ENCODE measurements around the gene CDC27. TPM values are rescaled to one million over a fixed set of nuclear protein-coding genes. Genes with fewer than 3 reads are reported as not detected.
"Not testable (repeated sequence)": the region's sequence is repeated elsewhere in the genome, so short reads cannot be mapped to it uniquely, and the experiment has no call there.

The CDC27 gene
- total RNA-seq, 1 donor from 2014 or later = 167 TPM

GRCh38 chr17:47131761-47132160, 57.3 kb downstream of the CDC27 start:
- no peak overlapping the region for H3K27ac Mint-ChIP-seq
- no peak overlapping the region for H3K27ac ChIP-seq
- no peak overlapping the region for H3K4me2 ChIP-seq
- H4K20me1 ChIP-seq (ENCODE audit: low read depth) = no peaks in the 10 kb centered on the region
- no peak for DNase-seq (ENCODE audit: low spot score)
- H3K4me1 ChIP-seq = no peaks in the 10 kb centered on the region
- H3K4me3 Mint-ChIP-seq = no peak overlapping the region
- no peaks in the 10 kb centered on the region for H3K27me3 ChIP-seq
- no peaks in the 10 kb centered on the region for H3K79me2 ChIP-seq (ENCODE audit: low read depth)
- H3K36me3 Mint-ChIP-seq = peaks cover 25% of the 10 kb centered on the region
- H3K36me3 ChIP-seq = peaks cover 24% of the 10 kb centered on the region
- H3K27me3 Mint-ChIP-seq (ENCODE audit: insufficient read depth, low read depth) = no peaks in the 10 kb centered on the region
- H2AFZ ChIP-seq (replicated peaks) = no peak overlapping the region
- H3K9me3 ChIP-seq (ENCODE audit: low read depth) = no peaks in the 10 kb centered on the region
- H3K4me3 ChIP-seq = no peak overlapping the region
- no peak overlapping the region for H3K9ac ChIP-seq
- H3K9me3 Mint-ChIP-seq = no peaks in the 10 kb centered on the region
- H3K4me1 Mint-ChIP-seq = no peaks in the 10 kb centered on the region
- TF ChIP-seq EZH2phosphoT487 (IDR thresholded peaks at IDR 0.05) = no peak
- no peak for TF ChIP-seq EZH2 (IDR thresholded peaks at IDR 0.05)
- TF ChIP-seq, protein P1, sequence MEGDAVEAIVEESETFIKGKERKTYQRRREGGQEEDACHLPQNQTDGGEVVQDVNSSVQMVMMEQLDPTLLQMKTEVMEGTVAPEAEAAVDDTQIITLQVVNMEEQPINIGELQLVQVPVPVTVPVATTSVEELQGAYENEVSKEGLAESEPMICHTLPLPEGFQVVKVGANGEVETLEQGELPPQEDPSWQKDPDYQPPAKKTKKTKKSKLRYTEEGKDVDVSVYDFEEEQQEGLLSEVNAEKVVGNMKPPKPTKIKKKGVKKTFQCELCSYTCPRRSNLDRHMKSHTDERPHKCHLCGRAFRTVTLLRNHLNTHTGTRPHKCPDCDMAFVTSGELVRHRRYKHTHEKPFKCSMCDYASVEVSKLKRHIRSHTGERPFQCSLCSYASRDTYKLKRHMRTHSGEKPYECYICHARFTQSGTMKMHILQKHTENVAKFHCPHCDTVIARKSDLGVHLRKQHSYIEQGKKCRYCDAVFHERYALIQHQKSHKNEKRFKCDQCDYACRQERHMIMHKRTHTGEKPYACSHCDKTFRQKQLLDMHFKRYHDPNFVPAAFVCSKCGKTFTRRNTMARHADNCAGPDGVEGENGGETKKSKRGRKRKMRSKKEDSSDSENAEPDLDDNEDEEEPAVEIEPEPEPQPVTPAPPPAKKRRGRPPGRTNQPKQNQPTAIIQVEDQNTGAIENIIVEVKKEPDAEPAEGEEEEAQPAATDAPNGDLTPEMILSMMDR (IDR thresholded peaks at IDR 0.05) = no peak
- no peaks in the 10 kb centered on the region for H3F3A ChIP-seq (ENCODE audit: low read depth)

- H3F3A ChIP-seq (ENCODE audit: low read depth); H3K4me3 Mint-ChIP-seq; H4K20me1 ChIP-seq (ENCODE audit: low read depth); DNase-seq (ENCODE audit: low spot score); H3K9ac ChIP-seq; H2AFZ ChIP-seq (replicated peaks); H3K27ac ChIP-seq; H3K9me3 Mint-ChIP-seq; H3K9me3 ChIP-seq (ENCODE audit: low read depth); H3K4me1 Mint-ChIP-seq; H3K4me3 ChIP-seq; H3K27me3 ChIP-seq; H3K79me2 ChIP-seq (ENCODE audit: low read depth); H3K4me2 ChIP-seq; H3K4me1 ChIP-seq; H3K27ac Mint-ChIP-seq; H3K27me3 Mint-ChIP-seq (ENCODE audit: insufficient read depth, low read depth): not testable (repeated sequence)
- peaks cover 19% of the 10 kb centered on the region for H3K36me3 Mint-ChIP-seq
- H3K36me3 ChIP-seq = peaks cover 13% of the 10 kb centered on the region
Measured at GRCh38 chr17:47126835-47127234, 62.3 kb downstream of the CDC27 start.

DNA sequence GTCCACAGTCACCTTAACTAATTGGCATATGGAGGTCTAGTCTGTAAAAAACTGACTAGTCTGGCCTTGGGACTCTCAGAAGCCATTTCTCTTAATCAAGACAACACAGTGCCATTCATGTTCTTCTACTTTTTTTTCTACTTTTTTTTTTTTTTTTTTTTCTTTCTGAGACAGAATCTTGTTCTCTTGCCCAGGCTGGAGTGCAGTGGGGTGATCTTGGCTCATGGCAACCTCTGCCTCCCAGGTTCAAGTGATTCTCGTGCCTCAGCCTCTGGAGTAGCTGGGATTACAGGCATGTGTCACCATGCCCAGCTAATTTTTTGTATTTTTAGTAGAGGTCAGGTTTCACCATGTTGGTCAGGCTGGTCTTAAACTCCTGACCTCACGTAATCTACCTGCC, 65.8 kb downstream of the CDC27 start:
- H3K36me3 Mint-ChIP-seq = peaks cover 22% of the 10 kb centered on the region
- H3K4me2 ChIP-seq; H4K20me1 ChIP-seq (ENCODE audit: low read depth); H3K9me3 Mint-ChIP-seq; H3K4me1 Mint-ChIP-seq; H3F3A ChIP-seq (ENCODE audit: low read depth); H3K27ac ChIP-seq; H3K27me3 Mint-ChIP-seq (ENCODE audit: insufficient read depth, low read depth); H3K4me3 Mint-ChIP-seq; H3K79me2 ChIP-seq (ENCODE audit: low read depth); H2AFZ ChIP-seq (replicated peaks); DNase-seq (ENCODE audit: low spot score); H3K36me3 ChIP-seq; H3K4me1 ChIP-seq; H3K9ac ChIP-seq; H3K4me3 ChIP-seq; H3K9me3 ChIP-seq (ENCODE audit: low read depth); H3K27me3 ChIP-seq; H3K27ac Mint-ChIP-seq: not testable (repeated sequence)

DNA sequence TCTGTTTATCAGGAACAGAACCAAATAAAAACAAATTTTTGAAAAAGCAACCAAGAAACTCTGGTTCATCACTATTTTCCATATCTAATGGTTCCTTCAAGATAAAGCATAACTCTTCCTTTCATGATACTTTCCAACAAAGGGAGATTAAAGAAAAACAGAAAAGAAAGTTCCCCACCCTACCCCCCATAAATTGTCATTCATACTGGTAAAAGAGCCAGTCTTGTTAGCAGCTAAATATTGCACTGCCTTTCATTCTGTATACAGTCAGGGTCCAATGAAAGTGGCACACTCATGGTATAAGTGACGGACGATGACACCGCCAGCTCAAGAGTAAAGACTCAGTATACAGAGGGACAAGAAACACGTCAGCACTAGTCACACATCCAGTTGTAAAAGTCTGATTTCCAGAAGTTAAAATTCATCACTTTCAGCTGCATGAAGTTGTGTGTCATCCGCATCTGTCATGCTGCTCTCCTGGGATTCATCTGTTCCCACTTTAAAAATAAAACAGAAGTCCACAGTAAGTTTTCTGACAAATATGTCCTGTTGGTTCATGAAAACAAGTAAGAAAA, 68.5 kb downstream of the CDC27 start:
- peaks cover 22% of the 10 kb centered on the region for H3K36me3 Mint-ChIP-seq
- H3K9me3 Mint-ChIP-seq = no peaks in the 10 kb centered on the region
- H3K27me3 Mint-ChIP-seq (ENCODE audit: insufficient read depth, low read depth) = no peaks in the 10 kb centered on the region
- H3K9me3 ChIP-seq (ENCODE audit: low read depth) = no peaks in the 10 kb centered on the region
- H3K27ac ChIP-seq = no peak overlapping the region
- no peaks in the 10 kb centered on the region for H4K20me1 ChIP-seq (ENCODE audit: low read depth)
- H3K4me3 Mint-ChIP-seq = no peak overlapping the region
- H2AFZ ChIP-seq (replicated peaks) = no peak overlapping the region
- no peak overlapping the region for H3K4me3 ChIP-seq
- no peak overlapping the region for H3K27ac Mint-ChIP-seq
- no peaks in the 10 kb centered on the region for H3K79me2 ChIP-seq (ENCODE audit: low read depth)
- no peaks in the 10 kb centered on the region for H3K4me1 ChIP-seq
- no peak overlapping the region for H3K9ac ChIP-seq
- no peak overlapping the region for H3K4me2 ChIP-seq
- H3K36me3 ChIP-seq = no peaks in the 10 kb centered on the region
- no peaks in the 10 kb centered on the region for H3K4me1 Mint-ChIP-seq
- no peaks in the 10 kb centered on the region for H3K27me3 ChIP-seq
- no peak for TF ChIP-seq EZH2 (IDR thresholded peaks at IDR 0.05)
- TF ChIP-seq, protein P1 (IDR thresholded peaks at IDR 0.05) = no peak
- TF ChIP-seq EZH2phosphoT487 (IDR thresholded peaks at IDR 0.05) = no peak
- no peak for DNase-seq (ENCODE audit: low spot score)
- peaks cover 11% of the 10 kb centered on the region for H3F3A ChIP-seq (ENCODE audit: low read depth)

Measured in neural progenitor cell (in vitro differentiated cells).